Measurements from ENCODE around the gene LHPP.

Gene LHPP

DNA sequence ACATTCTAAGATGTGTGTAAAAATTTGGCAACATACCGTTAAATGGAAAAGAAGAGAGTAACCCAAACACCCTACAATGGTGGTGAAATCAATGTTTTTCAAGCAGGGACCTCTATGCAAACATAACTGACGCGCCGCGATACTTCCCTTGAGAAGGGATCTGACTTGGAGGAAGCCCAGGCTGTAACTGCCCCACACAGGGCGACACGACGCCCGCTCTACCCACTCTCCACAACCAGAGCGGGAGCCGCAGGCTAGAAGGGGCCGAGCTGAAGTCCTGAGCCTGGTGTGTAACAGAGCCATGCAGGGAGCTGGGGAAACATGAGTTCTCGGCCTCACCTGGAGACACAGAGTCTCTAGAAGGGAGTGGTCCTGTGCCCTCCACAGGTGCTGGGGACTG lies 162.4 kb downstream of the LHPP start:
- no peak for DNase-seq (ENCODE audit: low read depth in 2 of 2)

DNA sequence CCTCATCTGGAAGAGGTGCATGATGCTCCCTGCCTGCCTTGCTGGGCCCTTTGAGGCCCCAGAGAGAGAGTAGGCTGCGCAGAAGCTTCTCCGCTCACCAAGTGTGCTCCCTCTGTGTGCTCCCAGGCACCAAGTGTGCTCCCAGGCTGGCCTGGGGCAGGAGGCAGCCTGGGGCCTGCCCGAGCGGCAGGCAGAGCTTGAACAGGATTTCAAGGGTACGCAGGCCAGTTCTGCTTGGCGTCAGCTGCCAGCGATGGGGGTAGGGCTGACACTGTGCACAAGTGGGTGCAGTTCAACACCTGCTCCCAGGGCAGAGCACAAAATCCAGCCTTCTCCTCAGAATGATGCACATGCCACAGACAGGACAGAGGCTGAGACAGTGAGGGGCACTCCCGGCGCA lies 162.8 kb downstream of the LHPP start:
- DNase-seq (ENCODE audit: low read depth in 2 of 2): no peak

DNA sequence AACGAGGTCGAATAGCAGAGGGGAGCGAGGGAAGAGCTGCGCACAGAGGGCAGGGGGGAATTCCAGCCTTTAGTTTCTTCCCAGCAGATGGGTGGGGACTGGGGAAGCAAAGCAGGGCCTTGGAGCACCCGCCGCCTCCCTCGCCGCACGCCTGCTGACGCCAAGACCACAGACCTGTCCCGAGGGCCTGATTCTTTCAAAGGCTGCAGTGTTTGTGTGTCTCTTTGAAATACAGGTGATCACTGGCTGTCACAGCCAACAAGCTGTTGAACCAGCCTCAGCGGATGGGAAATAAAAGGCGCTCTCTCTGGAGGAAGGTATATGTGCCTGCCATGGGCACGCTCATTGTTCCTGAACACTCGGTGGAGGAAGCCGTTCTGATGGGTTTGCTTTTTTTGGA lies 163.3 kb downstream of the LHPP start:
- no peak for DNase-seq (ENCODE audit: low read depth in 2 of 2)

DNA sequence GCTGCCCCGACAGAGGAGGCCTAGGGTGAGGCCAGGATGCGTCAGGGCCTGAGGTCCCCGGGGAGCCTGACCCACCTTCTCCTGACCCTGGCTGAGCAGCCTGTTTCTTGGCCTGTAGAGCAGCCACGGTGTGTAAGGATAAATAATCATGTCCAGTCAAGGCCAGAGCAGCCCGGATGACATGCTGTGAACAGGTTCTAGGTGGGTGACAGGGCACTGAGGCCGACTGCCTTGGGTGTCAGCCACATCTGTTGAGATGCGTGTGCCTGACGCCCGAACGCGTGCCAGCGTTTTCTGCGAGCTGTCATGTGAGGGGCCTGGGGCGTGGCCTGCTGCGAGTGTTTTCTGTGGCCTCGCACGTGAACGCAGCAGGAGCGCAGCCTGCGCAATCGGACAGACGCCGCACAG lies 164.2 kb downstream of the LHPP start:
- no peak for DNase-seq (ENCODE audit: low read depth in 2 of 2)

- no peak for DNase-seq (ENCODE audit: low read depth in 2 of 2)
Observed at GRCh38 chr10:124626759-124627380, 165.2 kb downstream of the LHPP start.

DNA sequence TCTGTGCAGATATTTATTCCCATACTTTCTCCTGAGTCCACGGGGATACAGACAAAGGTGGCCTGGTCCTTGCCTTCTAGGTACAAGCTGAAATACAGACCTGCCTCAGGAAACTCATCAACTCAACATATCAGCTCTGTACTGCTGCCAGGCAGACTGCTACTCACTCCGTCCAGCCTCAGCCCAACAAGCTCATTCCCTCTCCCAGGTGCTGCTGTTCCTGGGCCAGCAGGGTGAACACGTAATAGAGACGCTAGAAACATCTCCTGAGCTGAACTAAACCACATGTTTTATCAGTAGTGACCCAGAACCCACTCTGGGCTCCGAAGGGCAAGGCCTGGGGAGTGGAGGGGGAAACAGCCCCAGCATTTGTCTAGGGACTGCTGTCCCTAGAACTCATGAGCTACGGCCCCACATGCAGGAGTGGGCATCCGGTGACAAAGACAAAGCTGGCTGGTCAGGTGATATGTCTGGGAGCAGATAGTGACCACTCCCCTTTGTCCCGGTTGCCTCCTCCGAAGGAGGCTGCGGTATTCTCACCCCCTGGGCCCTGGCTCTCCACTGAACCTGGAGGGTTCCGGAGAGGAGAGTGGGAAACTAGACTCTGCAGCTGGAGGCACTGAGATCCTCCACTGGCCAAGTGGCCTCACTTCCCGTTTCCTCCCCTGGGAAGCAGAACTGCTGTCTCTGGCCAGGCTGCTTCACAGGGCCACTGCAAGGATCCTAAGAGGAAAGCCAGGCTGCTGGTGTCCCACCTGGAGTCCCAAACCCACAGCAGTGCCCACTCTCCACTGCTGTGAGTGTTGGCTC lies 166.4 kb downstream of the LHPP start:
- no peak for DNase-seq (ENCODE audit: low read depth in 2 of 2)

DNA sequence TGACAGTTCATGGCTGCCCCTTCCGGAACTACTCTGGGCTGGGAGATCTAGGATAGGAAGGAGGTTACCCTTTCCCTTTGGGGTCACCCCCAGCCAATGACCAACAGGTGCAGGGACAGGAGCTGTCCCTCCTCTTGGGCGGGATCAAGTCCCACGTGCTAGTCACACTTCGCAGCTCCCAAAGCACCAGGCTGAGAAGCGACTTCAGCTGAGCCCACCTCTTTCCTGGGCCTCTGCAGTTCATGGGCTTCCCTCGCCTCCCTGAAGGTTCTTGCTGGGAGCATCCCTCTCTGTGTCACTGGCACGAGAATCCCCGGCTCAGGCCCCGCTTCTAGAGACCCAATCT lies 167.0 kb downstream of the LHPP start:
- no peak for DNase-seq (ENCODE audit: low read depth in 2 of 2)

DNA sequence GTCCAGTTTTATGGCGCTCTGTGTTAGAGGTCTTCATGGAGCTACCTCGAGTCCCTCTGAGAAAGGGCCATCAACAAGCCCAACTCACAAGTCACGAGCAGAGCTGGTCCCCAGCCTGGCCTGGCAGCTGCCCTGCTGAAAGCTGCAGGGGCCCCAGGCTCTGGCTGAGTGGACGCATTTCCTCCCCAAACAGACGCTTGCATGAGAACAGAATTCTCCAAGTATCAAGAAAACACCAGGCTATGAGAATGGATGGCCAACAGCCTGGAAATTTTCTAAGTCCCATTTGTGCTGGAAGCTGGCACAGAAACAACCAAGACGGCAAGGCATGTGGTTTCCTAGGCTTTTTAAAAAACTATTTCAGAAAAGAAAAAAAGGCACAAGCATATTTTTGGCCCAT lies 167.8 kb downstream of the LHPP start:
- no peak for DNase-seq (ENCODE audit: low read depth in 2 of 2)

GRCh38 chr10:124629842-124630241 lies 168.2 kb downstream of the LHPP start:
- no peak for DNase-seq (ENCODE audit: low read depth in 2 of 2)

DNA sequence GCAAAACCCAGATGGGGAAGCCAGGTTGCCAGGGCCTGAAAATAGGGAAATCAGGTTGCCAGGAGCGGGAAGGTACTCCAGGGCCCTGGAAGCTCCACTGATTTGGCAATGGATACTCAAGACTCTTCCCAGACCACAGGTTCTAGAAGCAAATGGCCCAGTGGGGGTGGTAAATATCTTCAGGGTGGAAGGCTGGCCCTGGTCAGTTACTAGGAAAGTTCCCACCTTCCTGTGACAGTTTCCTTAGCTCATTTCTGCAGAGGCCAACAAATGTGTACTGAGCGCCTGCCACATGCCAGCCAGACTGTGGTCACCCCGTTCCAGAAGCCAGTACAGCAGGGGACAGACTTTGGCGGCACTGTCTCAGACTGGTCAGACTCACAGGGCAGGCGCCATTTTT lies 168.9 kb downstream of the LHPP start:
- no peak for DNase-seq (ENCODE audit: low read depth in 2 of 2)

DNA sequence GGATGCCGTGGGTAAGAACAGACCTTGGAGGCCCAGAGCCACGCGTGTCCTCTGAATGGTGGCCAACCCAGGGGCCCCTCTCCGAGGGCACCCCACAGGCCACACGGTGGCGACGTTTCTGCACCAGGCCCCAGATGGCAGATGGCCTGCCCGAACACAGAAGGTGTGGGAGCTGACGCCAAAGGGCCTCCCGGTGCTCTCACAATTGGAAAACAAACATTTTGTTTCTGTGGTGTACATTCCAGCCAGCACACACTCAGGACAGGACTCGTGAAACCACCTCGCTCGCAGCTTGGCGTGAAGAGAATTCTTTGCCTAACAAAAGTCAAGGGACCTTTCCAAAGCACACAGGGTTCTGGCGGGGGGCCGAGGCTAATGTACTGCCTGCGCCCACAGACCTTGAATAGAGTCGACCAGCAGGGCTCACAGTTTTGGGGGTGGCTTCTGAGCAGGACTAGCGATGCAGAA lies 170.5 kb downstream of the LHPP start:
- no peak for DNase-seq (ENCODE audit: low read depth in 2 of 2)

DNA sequence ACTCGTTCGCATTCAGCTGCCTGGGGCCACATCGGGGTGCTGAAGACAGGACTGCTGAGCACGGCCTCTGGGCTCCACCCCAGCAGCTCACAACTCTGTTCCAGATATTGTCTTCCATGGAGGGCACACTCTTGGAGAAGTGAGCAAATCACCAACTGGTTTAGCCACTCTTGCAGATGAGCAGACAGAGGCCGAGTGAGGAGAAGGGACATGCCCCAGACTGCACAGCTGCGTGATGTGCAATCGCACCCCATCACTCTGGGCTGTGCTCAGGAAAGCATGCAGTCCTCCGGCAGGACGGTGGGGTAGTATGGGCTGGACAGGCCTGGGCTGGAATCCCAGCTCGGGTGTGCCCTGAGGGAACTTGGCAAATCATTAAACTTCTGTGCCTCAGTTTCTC lies 170.9 kb downstream of the LHPP start:
- DNase-seq (ENCODE audit: low read depth in 2 of 2): no peak

DNA sequence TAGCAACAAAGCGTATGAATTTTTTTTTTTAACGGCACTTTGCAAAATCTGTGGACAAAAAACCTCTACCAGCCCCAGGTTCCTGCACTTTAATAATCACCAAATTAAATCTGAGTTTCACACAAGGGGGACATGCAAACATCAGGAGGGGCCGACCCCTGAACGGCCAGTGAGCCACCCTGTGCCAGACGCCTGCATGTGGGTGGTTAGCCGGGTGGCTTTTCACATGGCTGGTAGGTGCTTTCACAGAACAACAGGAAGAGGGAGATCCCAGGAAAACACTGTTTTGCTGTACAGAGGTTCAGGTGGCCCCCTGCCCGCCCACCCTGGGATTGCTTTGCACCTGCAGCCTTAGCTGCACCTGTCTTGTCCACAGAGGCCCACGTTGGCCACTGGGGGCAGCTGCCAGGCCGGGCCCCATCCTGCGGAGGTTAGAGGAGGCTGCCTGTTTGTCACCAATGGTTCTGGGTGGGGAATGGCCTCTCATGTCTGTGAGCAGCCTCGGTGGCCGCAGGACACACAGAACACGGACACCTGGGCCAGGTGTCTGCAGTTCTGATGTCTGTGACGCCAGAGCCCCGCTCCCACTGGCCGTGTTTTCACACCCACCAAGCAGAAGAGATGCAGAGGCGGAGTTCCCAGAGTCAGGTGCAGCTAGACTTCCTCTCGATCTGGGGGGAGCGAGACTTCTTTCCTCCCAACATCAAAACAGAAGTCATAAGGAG lies 174.8 kb downstream of the LHPP start:
- no peak for DNase-seq (ENCODE audit: low read depth in 2 of 2)

GRCh38 chr10:124637091-124637700 lies 175.6 kb downstream of the LHPP start:
- DNase-seq (ENCODE audit: low read depth in 2 of 2): no peak

DNA sequence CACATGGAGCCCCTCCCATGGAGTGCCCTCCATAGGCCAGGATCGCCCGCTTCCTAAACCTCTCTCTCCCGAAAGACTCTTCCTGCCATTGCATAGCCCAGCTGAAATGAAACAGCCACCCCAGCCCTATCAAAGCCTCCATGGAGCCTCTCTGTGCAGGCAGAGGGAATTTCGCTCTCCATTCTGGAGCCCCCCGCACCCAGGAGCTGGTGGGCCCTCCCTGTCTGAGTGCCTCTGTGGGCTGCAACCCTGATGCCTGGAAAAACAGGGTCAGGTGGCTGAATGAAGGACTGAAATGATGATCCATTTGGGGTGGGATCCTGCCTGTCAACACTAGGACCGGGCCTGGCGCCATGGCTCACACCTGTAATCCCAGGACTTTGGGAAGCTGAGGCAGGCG lies 176.1 kb downstream of the LHPP start:
- DNase-seq (ENCODE audit: low read depth in 2 of 2): no peak

- DNase-seq (ENCODE audit: low read depth in 2 of 2): no peak
Observed at GRCh38 chr10:124639206-124639605, 177.6 kb downstream of the LHPP start.

GRCh38 chr10:124639646-124640045 lies 178.0 kb downstream of the LHPP start:
- no peak for DNase-seq (ENCODE audit: low read depth in 2 of 2)

DNA sequence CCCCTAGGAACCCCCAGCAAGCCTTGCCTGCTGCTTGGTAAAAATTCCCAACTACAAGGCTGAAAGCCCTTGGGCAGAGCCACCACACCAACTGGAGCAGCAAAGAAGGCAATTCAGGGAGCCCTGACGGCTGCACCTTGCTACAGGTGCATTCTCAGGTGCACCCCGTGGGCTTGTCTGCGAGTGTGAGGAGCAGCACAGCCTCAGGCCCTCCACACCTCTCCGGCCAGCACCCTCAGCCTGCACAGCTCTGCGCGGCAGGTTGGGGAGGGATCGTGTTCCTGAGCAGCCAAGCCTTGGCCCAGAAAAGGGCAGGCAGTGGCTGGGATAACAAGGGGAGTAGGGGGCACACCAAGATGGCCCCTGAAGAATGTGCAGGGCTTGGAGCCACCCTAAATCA lies 178.4 kb downstream of the LHPP start:
- no peak for DNase-seq (ENCODE audit: low read depth in 2 of 2)

DNA sequence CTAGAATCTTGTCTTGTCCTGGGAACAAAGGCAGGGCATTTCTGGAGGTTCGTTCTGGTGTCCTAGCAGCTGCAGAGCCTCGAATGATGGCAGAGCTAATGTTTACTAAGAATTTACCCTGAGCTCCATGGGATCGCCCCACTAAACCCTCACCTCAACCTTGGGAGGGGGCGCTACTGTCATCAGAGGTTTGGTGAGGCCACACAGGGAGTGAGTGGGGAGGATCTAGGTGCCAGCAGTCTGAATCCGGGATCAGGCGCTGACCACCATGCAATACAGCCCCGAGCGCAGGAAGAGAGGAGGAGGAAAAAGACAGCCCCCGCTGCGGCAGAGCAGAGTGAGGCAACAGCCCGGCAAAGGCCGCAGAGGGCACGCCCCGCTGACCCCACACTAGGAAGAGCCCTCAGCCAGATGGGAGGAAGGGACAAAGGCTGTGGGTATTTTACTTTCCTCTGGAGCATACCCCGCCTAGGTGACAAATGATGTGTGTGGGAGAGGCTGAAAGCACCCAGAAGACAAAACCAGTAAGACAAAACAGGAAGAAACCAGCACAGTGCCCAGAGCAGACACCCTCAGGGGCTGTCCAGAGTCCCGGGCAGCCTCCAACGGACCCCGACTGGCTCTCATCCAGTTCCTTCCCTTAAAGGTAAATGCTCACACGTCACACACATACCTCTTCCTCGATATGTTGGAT lies 179.1 kb downstream of the LHPP start:
- DNase-seq (ENCODE audit: low read depth in 2 of 2): no peak

GRCh38 chr10:124641282-124642087 lies 179.9 kb downstream of the LHPP start:
- peak; percentile 32 to 33 for DNase-seq (ENCODE audit: low read depth in 2 of 2)

GRCh38 chr10:124642088-124642710 lies 180.6 kb downstream of the LHPP start:
- DNase-seq (ENCODE audit: low read depth in 2 of 2): no peak

Data from stimulated activated CD8-positive, alpha-beta memory T cell treated with anti-CD3 and anti-CD28 coated beads, Interleukin-7, amount 100 ng/mL, for 4 hours (primary cell).